HG03469 (cell line): ENCODE measurements around the gene DENND2C.

Experiments used
- ATAC-seq: cut with Tn5 transposase; IDR thresholded peaks from one replicate; pipeline ENCODE4 v1.9.1; 2021; ENCODE audit warnings: mild to moderate bottlenecking, moderate library complexity, moderate number of reproducible peaks; ENCODE audit not compliant: unreplicated experiment

DENND2C gene

GRCh38 chr1:114688526-114688925, 18.7 kb upstream of the DENND2C start:
- ATAC-seq: no peak

- no peak for ATAC-seq
Measured at GRCh38 chr1:114685851-114686250, 16.0 kb upstream of the DENND2C start.

GRCh38 chr1:114677691-114678090, 7.8 kb upstream of the DENND2C start:
- ATAC-seq: no peak

GRCh38 chr1:114676115-114676514, 6.3 kb upstream of the DENND2C start:
- ATAC-seq: no peak

DNA sequence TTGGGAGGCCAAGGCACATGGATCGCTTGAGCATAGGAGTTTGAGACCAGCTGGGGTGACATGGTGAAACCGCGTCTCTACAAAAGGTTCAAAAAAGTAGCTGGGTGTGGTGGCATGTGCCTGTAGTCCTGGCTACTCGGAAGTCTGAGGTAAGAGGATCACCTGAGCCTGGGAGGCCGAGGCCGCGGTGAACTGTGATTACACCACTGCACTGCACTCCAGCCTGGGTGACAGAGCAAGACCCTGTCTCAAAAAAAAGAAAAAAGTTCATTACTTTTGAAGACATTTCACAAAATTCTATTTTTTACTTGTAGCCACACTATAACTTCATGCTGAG, 2.1 kb upstream of the DENND2C start:
- ATAC-seq: no peak

DNA sequence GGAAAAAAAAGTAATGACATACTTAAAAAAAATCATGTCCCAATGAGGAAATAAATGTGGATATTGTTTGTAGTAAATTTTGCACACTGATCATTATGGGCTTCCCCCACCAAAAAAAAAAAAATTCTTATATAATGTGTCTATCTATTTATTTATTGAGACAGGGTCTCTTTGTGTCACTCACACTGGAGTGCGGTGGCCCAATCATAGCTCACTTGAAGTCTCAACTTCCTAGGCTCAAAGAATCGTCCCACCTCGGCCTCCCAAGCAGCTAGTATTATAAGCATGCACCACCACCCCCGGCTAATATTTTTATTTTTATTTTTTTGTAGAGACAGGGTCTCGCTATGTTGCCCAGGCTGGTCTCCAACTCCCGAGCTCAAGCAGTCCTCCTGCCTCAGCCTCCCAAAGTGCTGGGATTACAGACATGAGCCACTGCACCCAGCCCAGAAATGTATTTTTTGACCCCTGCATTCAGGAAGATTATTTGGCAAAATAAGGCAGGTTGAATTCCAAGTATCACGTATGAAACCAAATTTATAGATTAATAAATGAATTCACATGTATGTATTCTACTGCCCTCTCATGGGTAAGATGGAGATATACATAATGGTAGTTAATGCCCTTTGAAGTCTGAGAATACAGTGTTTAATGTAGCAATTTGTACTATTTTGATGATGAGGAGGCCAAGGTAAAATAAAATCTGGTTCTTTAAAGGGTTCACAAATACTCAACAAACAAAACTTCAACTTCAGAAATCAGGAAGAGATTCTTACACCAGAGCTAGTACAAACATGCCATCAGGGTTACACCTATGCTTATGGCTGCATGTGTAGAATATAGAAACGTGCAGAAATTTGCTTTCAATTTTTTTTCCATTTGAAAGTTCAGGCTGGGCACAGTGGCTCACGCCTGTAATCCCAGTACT, 1.4 kb upstream of the DENND2C start:
- no peak for ATAC-seq

GRCh38 chr1:114670083-114671010, 498 bp upstream of the DENND2C start:
- peak; percentile 90 for ATAC-seq

DNA sequence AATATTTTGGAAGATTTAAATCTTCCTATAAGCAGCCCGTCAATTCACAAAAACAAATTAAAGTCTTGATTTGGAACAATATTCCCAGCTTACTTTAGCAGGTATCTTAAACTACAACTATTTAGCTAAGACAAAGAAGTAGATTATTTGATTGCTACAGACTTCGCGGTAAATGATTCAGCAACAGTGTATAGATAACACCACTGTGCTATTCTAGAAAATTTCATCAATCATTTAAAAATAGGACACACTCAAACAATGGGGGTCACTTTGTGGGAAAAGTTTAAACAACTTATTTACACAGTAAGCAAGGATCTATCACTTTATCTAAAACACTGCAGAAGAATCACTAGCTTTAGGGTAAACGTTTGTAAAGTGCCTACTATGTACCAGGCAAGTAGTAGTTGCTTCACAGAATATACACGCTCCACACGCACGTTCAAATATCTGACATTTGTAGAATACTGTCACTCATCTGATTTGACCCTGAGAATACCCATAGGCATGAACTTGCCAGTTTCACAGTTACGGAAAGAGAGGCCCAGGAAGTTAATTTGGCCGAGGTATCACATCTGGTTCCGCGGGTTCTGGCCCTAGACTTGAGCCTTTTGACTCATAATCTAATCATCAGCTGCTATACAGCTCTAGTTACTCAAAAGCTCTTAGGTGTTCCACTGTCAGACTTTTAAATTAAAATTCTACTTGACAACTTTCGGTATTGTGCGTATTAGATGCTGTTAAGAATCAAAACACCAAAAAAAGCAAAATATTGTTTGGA, 876 bp downstream of the DENND2C start:
- no peak for ATAC-seq

GRCh38 chr1:114668373-114668772, 1.5 kb downstream of the DENND2C start:
- ATAC-seq: no peak

DNA sequence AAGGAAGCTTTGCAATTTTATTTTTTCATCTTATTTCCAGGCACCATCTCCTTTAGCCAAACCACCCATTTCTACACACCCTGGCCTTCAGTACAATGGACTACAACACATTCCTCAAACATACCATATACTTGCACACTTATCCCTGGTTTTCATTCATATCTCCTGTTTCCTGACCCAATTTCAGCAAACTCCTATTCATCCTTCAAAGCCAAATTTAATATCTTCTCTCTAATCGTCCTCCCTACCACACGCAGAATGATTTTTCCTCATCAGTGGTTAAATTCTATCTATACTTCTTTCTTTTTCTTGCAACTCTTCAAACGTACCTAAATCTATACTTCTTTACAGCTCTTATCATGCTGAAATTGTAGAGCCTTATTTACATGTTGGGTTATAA, 2.9 kb downstream of the DENND2C start:
- no peak for ATAC-seq

- ATAC-seq: no peak
Measured at GRCh38 chr1:114660238-114660637, 9.6 kb downstream of the DENND2C start.

- no peak for ATAC-seq
Measured at GRCh38 chr1:114651893-114652292, 18.0 kb downstream of the DENND2C start.

DNA sequence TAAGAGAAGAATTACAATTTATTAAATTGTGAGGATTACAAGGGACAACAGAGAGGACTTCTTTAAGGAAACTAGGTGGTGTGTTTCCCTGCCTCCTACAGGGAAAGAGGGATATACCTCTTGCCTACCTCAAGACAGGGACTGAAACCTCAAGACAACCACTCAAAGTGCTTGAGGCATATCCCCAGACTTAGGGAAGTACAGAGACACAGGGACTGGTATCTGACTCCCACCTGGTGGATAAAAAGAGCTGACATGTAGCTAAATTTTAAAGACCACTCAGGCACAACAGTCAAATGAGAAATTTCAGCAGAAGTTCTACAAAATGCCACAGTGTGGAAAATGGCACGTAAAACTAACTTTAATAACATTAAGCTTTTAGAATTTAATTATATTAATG, 21.3 kb downstream of the DENND2C start:
- no peak for ATAC-seq

DNA sequence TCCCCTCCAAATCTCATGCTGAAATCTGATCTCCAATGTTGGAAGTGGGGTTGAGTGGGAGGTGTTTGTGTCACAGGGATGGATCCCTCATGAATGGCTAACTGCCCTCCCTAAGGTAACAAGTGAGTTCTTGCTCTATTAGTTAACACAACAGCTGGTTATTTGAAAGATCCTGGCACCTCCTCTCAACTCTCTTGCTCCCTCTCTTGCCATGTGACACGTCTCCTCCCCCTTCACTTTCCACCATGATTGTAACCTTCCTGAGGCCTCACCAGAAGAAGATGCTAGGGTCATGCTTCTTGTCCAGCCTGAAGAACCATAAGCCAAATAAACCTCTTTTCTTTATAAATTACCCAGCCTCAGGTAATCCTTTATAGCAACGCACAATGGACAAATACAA, 28.5 kb downstream of the DENND2C start:
- no peak for ATAC-seq

DNA sequence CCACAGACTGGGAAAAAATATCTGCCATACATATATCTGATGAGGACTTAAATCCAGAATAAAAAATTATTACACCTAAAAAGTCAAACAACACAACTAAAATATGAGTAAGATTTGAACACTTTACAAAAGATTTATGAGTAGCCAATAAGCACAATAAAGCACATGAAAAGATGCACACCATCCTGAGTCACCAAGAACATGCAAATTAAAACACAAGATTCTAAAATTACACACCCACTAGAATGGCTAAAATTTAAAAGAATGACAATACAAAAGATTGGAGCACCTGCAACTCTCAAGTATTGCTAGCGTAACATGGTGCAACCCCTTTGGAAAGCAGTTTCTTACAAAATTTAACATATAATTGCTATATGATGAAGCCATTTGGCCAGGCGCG, 30.9 kb downstream of the DENND2C start:
- no peak for ATAC-seq

DNA sequence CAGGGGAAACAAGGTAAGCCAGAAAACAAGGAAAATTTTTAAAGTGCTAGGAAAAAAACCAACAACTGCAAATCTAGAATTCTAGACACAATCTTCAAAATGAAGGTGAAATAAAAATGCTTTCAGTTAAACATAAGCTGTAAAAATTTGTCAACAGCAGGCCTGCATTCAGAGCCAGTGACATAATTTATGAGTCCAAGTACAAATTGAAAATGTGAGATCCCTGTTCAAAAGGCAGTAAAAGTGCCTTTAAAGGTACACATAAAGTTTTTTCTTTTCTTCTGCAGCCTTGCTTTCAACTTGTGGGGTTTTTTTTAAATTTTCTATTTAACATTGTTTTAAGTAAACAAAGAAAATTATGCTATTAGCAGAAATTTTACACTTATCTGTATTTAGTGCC, 37.4 kb downstream of the DENND2C start:
- no peak for ATAC-seq

GRCh38 chr1:114627107-114627506, 42.7 kb downstream of the DENND2C start:
- no peak for ATAC-seq

DNA sequence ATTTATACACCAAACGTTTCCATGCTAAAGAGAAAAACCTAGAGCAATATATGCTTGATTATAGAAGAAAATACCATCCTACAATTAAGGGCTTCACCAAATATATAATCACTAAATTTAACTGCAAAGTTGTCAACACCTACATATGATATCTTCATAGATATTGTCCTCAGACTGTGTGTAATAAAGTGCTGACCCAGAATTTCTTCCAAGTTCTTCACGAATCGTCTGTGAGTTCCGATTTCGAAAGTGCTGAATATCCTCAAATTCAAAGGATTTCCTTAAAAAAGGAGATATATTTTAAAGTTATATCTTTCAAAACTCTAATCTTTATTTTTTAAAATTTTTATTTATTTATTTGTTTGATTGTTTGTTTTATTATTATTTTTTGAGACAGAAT, 46.5 kb downstream of the DENND2C start:
- no peak for ATAC-seq

GRCh38 chr1:114620419-114620818, 49.4 kb downstream of the DENND2C start:
- ATAC-seq: no peak

- no peak for ATAC-seq
Measured at GRCh38 chr1:114618606-114619005, 51.2 kb downstream of the DENND2C start.
